ENCODE measurements around the gene PRC1. TPM values are rescaled to one million over a fixed set of nuclear protein-coding genes. Genes with fewer than 3 reads are reported as not detected.

PRC1 gene
- total and polyA plus RNA-seq, 2 of the 13 experiments (the other 11 are each of a cell fraction or from before 2014, with no cell fraction given) = 137 to 162 TPM

- TF ChIP-seq, protein P1, sequence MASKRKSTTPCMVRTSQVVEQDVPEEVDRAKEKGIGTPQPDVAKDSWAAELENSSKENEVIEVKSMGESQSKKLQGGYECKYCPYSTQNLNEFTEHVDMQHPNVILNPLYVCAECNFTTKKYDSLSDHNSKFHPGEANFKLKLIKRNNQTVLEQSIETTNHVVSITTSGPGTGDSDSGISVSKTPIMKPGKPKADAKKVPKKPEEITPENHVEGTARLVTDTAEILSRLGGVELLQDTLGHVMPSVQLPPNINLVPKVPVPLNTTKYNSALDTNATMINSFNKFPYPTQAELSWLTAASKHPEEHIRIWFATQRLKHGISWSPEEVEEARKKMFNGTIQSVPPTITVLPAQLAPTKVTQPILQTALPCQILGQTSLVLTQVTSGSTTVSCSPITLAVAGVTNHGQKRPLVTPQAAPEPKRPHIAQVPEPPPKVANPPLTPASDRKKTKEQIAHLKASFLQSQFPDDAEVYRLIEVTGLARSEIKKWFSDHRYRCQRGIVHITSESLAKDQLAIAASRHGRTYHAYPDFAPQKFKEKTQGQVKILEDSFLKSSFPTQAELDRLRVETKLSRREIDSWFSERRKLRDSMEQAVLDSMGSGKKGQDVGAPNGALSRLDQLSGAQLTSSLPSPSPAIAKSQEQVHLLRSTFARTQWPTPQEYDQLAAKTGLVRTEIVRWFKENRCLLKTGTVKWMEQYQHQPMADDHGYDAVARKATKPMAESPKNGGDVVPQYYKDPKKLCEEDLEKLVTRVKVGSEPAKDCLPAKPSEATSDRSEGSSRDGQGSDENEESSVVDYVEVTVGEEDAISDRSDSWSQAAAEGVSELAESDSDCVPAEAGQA (IDR thresholded peaks at IDR 0.05; ENCODE audit: low read depth) = peak; percentile 76
- TF ChIP-seq, protein P1 (CRISPR knock-in tag; IDR thresholded peaks at IDR 0.05; ENCODE audit: borderline replicate concordance) = no peak
- TF ChIP-seq KMT2A (CRISPR knock-in tag; IDR thresholded peaks at IDR 0.05) = peak; percentile 91
- TF ChIP-seq, protein P2, sequence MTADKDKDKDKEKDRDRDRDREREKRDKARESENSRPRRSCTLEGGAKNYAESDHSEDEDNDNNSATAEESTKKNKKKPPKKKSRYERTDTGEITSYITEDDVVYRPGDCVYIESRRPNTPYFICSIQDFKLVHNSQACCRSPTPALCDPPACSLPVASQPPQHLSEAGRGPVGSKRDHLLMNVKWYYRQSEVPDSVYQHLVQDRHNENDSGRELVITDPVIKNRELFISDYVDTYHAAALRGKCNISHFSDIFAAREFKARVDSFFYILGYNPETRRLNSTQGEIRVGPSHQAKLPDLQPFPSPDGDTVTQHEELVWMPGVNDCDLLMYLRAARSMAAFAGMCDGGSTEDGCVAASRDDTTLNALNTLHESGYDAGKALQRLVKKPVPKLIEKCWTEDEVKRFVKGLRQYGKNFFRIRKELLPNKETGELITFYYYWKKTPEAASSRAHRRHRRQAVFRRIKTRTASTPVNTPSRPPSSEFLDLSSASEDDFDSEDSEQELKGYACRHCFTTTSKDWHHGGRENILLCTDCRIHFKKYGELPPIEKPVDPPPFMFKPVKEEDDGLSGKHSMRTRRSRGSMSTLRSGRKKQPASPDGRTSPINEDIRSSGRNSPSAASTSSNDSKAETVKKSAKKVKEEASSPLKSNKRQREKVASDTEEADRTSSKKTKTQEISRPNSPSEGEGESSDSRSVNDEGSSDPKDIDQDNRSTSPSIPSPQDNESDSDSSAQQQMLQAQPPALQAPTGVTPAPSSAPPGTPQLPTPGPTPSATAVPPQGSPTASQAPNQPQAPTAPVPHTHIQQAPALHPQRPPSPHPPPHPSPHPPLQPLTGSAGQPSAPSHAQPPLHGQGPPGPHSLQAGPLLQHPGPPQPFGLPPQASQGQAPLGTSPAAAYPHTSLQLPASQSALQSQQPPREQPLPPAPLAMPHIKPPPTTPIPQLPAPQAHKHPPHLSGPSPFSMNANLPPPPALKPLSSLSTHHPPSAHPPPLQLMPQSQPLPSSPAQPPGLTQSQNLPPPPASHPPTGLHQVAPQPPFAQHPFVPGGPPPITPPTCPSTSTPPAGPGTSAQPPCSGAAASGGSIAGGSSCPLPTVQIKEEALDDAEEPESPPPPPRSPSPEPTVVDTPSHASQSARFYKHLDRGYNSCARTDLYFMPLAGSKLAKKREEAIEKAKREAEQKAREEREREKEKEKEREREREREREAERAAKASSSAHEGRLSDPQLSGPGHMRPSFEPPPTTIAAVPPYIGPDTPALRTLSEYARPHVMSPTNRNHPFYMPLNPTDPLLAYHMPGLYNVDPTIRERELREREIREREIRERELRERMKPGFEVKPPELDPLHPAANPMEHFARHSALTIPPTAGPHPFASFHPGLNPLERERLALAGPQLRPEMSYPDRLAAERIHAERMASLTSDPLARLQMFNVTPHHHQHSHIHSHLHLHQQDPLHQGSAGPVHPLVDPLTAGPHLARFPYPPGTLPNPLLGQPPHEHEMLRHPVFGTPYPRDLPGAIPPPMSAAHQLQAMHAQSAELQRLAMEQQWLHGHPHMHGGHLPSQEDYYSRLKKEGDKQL (CRISPR knock-in tag; IDR thresholded peaks at IDR 0.05; ENCODE audit: low read depth) = no peak
- peak; percentile 51 for TF ChIP-seq ZBTB34 (CRISPR knock-in tag; IDR thresholded peaks at IDR 0.05)
- peak; percentile 77; the same call in 1 of the 2 replicates for TF ChIP-seq MXD4 (CRISPR knock-in tag; IDR thresholded peaks at IDR 0.05)
- peak; percentile 33 for TF ChIP-seq HNRNPK (IDR thresholded peaks at IDR 0.05; ENCODE audit: low read depth, low read length, poor library complexity, severe bottlenecking)
- peak; percentile 100 for TF ChIP-seq ATF7 (IDR thresholded peaks at IDR 0.05)
- peak; percentile 98 for TF ChIP-seq ATF7 (CRISPR knock-in tag; IDR thresholded peaks at IDR 0.05)
- TF ChIP-seq ZNF547 (CRISPR knock-in tag; IDR thresholded peaks at IDR 0.05) = peak; percentile 83
- TF ChIP-seq ARID5B (CRISPR knock-in tag; IDR thresholded peaks at IDR 0.05) = 0 out of 2 replicates have a peak, but pooled peaks have one; percentile 51
Observed at GRCh38 chr15:90994417-90995311, at the start of gene PRC1 (continued).

All from HepG2 (cell line).